GM21367 (cell line): ENCODE results near the gene IGFL3.

Source experiments
- ATAC-seq: cut with Tn5 transposase; IDR thresholded peaks from one replicate; pipeline ENCODE4 v1.9.1; 2021; ENCODE audit not compliant: unreplicated experiment

IGFL3 gene

DNA sequence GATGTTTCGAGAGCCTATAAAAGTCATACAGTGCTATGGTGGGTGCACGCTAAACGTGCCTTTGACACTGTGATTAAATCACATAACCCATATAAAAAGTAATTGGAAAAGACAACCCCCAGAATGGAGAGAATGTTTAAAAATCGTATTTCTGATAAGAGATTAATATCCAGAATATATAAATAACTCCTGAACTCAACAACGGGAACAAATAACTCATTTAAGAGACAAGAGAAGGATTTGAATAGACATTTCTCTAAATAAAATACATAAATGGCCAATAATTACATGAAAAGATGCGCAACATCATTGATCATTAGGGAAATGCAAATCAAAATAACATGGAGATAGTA, 46.7 kb downstream of the IGFL3 start:
- no peak for ATAC-seq

DNA sequence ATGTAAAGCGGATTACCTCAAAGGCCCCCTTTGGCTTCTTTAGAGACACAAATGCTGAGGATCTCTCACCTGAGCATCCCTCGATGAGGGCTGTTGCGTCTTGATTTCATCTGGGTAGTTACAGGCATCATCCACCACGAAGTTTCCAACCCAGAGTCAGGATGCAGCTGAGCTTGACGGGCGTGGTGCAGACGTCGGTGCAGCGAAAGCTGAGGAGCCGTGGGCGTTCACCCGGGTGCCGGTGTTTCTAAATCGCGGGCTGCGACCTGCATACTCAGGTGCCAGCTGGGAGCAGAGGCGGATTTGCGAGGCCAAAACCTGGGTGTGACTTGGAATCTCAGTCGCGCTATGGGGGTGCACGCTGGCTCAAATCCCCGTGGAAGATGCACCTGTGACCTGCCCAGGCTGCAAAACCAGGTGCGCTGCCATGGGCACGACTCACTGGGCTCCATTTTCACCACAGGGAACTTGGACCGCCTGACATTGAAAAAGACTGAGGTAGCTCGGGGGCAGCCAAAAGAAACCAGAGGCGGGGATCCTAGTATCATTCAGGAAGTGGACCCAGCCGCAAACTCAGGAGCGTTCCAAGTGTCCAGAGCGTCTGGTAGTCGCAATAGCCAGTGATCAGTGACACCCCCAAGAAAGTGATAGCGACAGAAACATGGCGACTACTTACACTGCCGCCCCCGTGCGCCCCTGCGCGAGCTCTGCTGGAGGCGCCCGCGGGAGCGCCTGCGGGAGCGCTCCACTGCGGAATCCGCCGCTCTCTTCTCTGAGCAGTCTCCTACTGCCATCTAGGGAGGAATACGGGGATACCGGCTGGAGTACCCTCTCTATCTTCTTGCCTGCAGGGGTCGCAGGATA, 47.3 kb downstream of the IGFL3 start:
- ATAC-seq, result no peak

DNA sequence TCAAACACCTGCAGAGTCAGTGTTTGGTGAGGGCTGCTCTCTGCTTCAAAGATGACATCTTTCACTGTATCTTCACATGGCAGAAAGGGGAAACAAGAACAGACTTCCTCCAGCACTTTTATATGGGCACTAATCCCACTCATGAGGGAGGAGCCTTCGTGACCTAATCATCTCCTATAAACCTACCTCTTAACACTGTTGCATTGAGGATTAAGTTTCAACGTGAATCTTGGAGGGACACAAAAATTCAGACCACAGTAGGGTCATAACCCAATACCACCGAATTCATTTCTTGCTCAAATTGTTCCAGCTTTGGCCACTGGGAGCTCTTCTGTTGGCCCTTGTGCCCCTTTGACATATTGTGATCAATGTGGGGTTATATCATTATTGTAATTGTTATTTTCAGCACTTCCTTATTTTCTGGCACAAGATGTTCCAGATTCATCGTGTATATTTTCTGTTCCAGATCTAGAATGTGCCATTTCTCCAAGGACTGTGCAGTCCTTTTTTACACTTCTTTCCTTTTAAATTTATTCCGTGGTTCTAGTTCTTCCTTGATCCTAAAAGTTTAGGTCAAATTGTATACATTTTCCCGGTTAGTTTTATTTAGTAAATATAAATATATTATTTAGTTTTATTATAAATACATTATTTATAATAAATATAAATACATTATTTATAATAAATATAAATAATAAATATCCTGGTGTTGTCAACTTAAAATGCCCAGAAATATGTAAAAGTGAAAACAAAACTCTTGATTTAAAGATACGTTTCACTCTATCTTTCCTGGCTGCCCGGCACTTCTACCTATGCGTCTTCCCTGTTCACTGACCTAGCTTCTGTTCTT, 48.2 kb downstream of the IGFL3 start:
- no peak for ATAC-seq

DNA sequence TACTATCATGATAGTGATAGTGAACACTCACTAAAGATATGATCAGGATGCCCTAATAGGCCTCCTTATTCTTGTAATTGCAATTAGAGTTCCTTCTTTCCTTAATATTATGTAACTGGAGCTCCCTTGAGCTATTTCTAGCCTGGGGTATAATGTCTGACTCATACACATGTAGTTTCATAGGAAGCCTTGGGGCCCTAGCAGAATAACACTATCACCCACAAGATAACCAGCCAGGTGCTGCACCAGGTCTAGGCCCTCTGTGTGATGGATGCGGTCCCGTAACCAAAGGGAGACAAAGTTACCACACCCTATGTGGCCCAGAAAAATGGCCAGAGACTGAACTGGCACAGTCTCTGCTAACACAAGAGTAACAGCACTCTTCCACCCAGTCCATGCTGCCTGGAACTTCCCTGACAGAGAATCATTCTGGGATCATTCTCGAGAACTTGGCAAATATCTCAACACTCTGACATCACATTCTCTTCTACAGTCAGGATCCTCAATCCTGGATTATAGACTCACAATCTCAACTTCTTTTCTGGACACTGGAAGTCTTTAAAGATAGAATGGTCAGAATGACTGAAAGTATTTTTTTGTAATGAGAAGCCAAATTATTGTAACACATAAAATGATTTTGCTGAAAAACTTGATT, 51.1 kb downstream of the IGFL3 start:
- no peak for ATAC-seq
